GM18861 (cell line): ENCODE results near the gene DNAJB8.

Source experiments
- ATAC-seq: cut with Tn5 transposase; IDR thresholded peaks from one replicate; pipeline ENCODE4 v1.9.1; 2021; ENCODE audit not compliant: unreplicated experiment

The DNAJB8 gene

GRCh38 chr3:128427175-128427857, 39.4 kb downstream of the DNAJB8 start:
- no peak for ATAC-seq

GRCh38 chr3:128426128-128426921, 40.4 kb downstream of the DNAJB8 start:
- peak; percentile 47 for ATAC-seq

GRCh38 chr3:128425846-128426127, 40.9 kb downstream of the DNAJB8 start:
- ATAC-seq: no peak

- ATAC-seq: no peak
Observed at GRCh38 chr3:128425142-128425845, 41.4 kb downstream of the DNAJB8 start.

GRCh38 chr3:128424508-128425069, 42.1 kb downstream of the DNAJB8 start:
- no peak for ATAC-seq

- no peak for ATAC-seq
Observed at GRCh38 chr3:128423525-128424147, 43.1 kb downstream of the DNAJB8 start.

- no peak for ATAC-seq
Observed at GRCh38 chr3:128422762-128423524, 43.7 kb downstream of the DNAJB8 start.

- ATAC-seq: no peak
Observed at GRCh38 chr3:128421966-128422365, 44.7 kb downstream of the DNAJB8 start.

- no peak for ATAC-seq
Observed at GRCh38 chr3:128421439-128421836, 45.3 kb downstream of the DNAJB8 start.

GRCh38 chr3:128420720-128421438, 45.8 kb downstream of the DNAJB8 start:
- ATAC-seq: no peak

- no peak for ATAC-seq
Observed at GRCh38 chr3:128420289-128420688, 46.4 kb downstream of the DNAJB8 start.

- no peak for ATAC-seq
Observed at GRCh38 chr3:128419311-128419710, 47.4 kb downstream of the DNAJB8 start.

- ATAC-seq: no peak
Observed at GRCh38 chr3:128418900-128419299, 47.8 kb downstream of the DNAJB8 start.

- no peak for ATAC-seq
Observed at GRCh38 chr3:128416578-128417211, 50.0 kb downstream of the DNAJB8 start.

- ATAC-seq: no peak
Observed at GRCh38 chr3:128415773-128416577, 50.7 kb downstream of the DNAJB8 start.

- no peak for ATAC-seq
Observed at GRCh38 chr3:128415200-128415772, 51.4 kb downstream of the DNAJB8 start.

- ATAC-seq: no peak
Observed at GRCh38 chr3:128413413-128414205, 53.1 kb downstream of the DNAJB8 start.

GRCh38 chr3:128413003-128413370, 53.7 kb downstream of the DNAJB8 start:
- no peak for ATAC-seq
